Endothelial cell of umbilical vein (primary cell): ENCODE measurements around the gene STAT2. TPM values are rescaled to one million over a fixed set of nuclear protein-coding genes. Genes with fewer than 3 reads are reported as not detected.

Source experiments
- BruUV-seq: library from RNA; stranded (reverse); fragments of 400-500 nt; replicated peaks from 2 replicates; lab custom pipeline; 2021; lab: Mats Ljungman, UMichigan
- CTCF ChIA-PET: fragments of 300-600, 350-600 bp; sonication (Branson Sonifier 250); formaldehyde crosslinking; loops from one replicate; lab custom pipeline; 2021; ENCODE audit warnings: antibody characterized with exemption, inconsistent platforms; lab: Charles Lee
- POLR2A ChIA-PET: fragments of 300-600, 350-600 bp; sonication (Branson Sonifier 250); formaldehyde crosslinking; loops from one replicate; lab custom pipeline; 2021; ENCODE audit warnings: antibody characterized with exemption, inconsistent platforms; lab: Charles Lee
- DNase-seq: peaks from one replicate; pipeline ENCODE4 v3.0.0-alpha.2; 2011; ENCODE audit warnings: low read depth, low spot score
- FAIRE-seq: peaks from 2 replicates; lab custom pipeline; 2011; peaks lifted over from hg19 to GRCh38; lab: Jason Lieb, UNC
- H2AFZ ChIP-seq: 2 replicates; pipeline ENCODE4 v1.6.0; 2012; ENCODE audit warnings: low read depth, low read length, control low read depth, inconsistent platforms
- H3K27ac ChIP-seq: 2 replicates; pipeline ENCODE4 v1.5.1; 2011; ENCODE audit warnings: low read depth, mild to moderate bottlenecking, control low read depth, low read length, moderate library complexity; ENCODE audit not compliant: insufficient read depth
- H3K27me3 ChIP-seq, 2 experiments: 2 replicates each; pipeline versions ENCODE4 v1.6.0 to v1.6.1; 2011; ENCODE audit warnings: low read length in 2 of 2, mixed read lengths in 1 of 2; ENCODE audit not compliant: control insufficient read depth in 2 of 2, insufficient read depth in 2 of 2
- H3K36me3 ChIP-seq, 2 experiments: 2 replicates in 1 of 2; 3 replicates in 1 of 2; pipeline ENCODE4 v1.5.1; 2011; ENCODE audit warnings: low read length in 2 of 2, mild to moderate bottlenecking in 1 of 2, moderate library complexity in 1 of 2; ENCODE audit not compliant: control insufficient read depth in 2 of 2, insufficient read depth in 2 of 2; ENCODE audit errors: extremely low read depth in 1 of 2
- H3K4me1 ChIP-seq: 3 replicates; pipeline ENCODE4 v1.5.1; 2011; ENCODE audit warnings: mild to moderate bottlenecking, low read length; ENCODE audit not compliant: control insufficient read depth, insufficient read depth; ENCODE audit errors: extremely low read depth
- H3K4me2 ChIP-seq: 2 replicates; pipeline ENCODE4 v1.6.1; 2011; ENCODE audit warnings: low read length, control low read depth, mixed read lengths; ENCODE audit not compliant: insufficient read depth
- H3K4me3 ChIP-seq, 3 experiments: fragments of 200-600 bp in 1 of 3; sonication (generic), shearing (Covaris generic) in 1 of 3; replicated peaks in 1 of 3; 2 replicates each; pipeline ENCODE4 v1.5.1; 2011 to 2016; ENCODE audit warnings: control low read depth in 3 of 3, low read length in 3 of 3, mild to moderate bottlenecking in 2 of 3, inconsistent platforms in 1 of 3, low read depth in 1 of 3, moderate library complexity in 1 of 3; ENCODE audit not compliant: insufficient read depth in 1 of 3
- H3K79me2 ChIP-seq: 2 replicates; pipeline ENCODE4 v1.6.0; 2012; ENCODE audit warnings: low read length, inconsistent platforms; ENCODE audit not compliant: control insufficient read depth, insufficient read depth
- H3K9ac ChIP-seq: replicated peaks from 2 replicates; pipeline ENCODE3; 2011; ENCODE audit warnings: low read length, control low read depth; ENCODE audit not compliant: insufficient read depth; ENCODE audit errors: extremely low read depth
- H3K9me1 ChIP-seq: replicated peaks from 3 replicates; pipeline ENCODE4 v1.6.0; 2011; ENCODE audit warnings: mild to moderate bottlenecking, low read length; ENCODE audit not compliant: control insufficient read depth, insufficient read depth; ENCODE audit errors: extremely low read depth
- H3K9me3 ChIP-seq: replicated peaks from 2 replicates; pipeline ENCODE4 v1.5.1; 2012; ENCODE audit warnings: low read length, inconsistent platforms; ENCODE audit not compliant: control insufficient read depth, insufficient read depth
- H4K20me1 ChIP-seq: replicated peaks from 2 replicates; pipeline ENCODE3; 2011; ENCODE audit warnings: mild to moderate bottlenecking, low read length; ENCODE audit not compliant: control insufficient read depth, insufficient read depth; ENCODE audit errors: extremely low read depth
- CTCF ChIP-seq, 2 donors: IDR thresholded peaks; 1 replicate in 1 of 2; 2 replicates in 1 of 2; pipeline ENCODE4 v1.5.1; 2011; ENCODE audit warnings: low read length in 2 of 2, mild to moderate bottlenecking in 2 of 2, moderate library complexity in 2 of 2, control low read depth in 1 of 2, inconsistent platforms in 1 of 2, low read depth in 1 of 2; ENCODE audit not compliant: insufficient read depth in 1 of 2; ENCODE audit errors: extremely low read depth in 1 of 2
- EZH2 ChIP-seq: IDR thresholded peaks from 2 replicates; pipeline ENCODE4 v1.6.1; 2012; ENCODE audit warnings: borderline replicate concordance, low read depth, mild to moderate bottlenecking, moderate library complexity, low read length, inconsistent platforms; ENCODE audit not compliant: severe bottlenecking
- FOS ChIP-seq: IDR thresholded peaks from 2 replicates; pipeline ENCODE4 v1.6.1; 2011; ENCODE audit warnings: mild to moderate bottlenecking, low read length, moderate library complexity, borderline replicate concordance; ENCODE audit not compliant: insufficient read depth
- GATA2 ChIP-seq: IDR thresholded peaks from 2 replicates; pipeline ENCODE4 v1.7.0; 2011; ENCODE audit warnings: low read depth, mild to moderate bottlenecking, moderate library complexity, mixed read lengths, low read length; ENCODE audit not compliant: insufficient read length, insufficient read depth
- JUN ChIP-seq: IDR thresholded peaks from 2 replicates; pipeline ENCODE4 v1.6.1; 2011; ENCODE audit warnings: borderline replicate concordance, low read depth; ENCODE audit not compliant: insufficient read length, insufficient read depth
- MAX ChIP-seq: IDR thresholded peaks from 2 replicates; pipeline ENCODE4 v1.6.1; 2011; ENCODE audit not compliant: insufficient read depth, insufficient read length
- MYC ChIP-seq: IDR thresholded peaks from one replicate; pipeline ENCODE4 v1.6.1; 2011; ENCODE audit warnings: mild to moderate bottlenecking, low read depth, low read length
- POLR2A ChIP-seq: IDR thresholded peaks from 2 replicates; pipeline ENCODE4 v1.6.1; 2012; ENCODE audit warnings: low read depth, mild to moderate bottlenecking, control low read depth, low read length
- POLR2AphosphoS5 ChIP-seq: IDR thresholded peaks from 2 replicates; pipeline ENCODE4 v1.6.1; 2012; ENCODE audit warnings: low read depth, mild to moderate bottlenecking, control low read depth, low read length, moderate library complexity; ENCODE audit not compliant: insufficient read depth
- dilution Hi-C: fragments of 300-500 bp; cut with MboI; formaldehyde crosslinking; loops from one replicate; pipeline ENCODE4 v1.15.0; 2019; ENCODE audit warnings: low sequenced_read_pairs; ENCODE audit not compliant: extremely low pct_ligation_motif_present
- intact Hi-C: fragments of 100-400 bp; cut with micrococcal nuclease; formaldehyde crosslinking; loops from one replicate; pipeline ENCODE4 v1.10.0; 2022
- polyA plus RNA-seq, 4 experiments: library from polyadenylated mRNA; depleted of rRNA in 3 of 4; stranded (reverse) in 3 of 4; unstranded in 1 of 4; fragments of >200 nt; gene quantifications; 2 replicates each; pipeline versions ENCODE4 v1.2.1 to v1.2.3, GENCODE V29; 2011 to 2012; ENCODE audit warnings: missing spikeins in 1 of 4
- total RNA-seq: library from RNA; stranded (reverse); gene quantifications from 2 replicates; pipeline ENCODE4 v1.2.3, GENCODE V29; 2021

STAT2 gene
- total and polyA plus RNA-seq, 2 donors (not counting 3 experiments of a cell fraction or from before 2014, with no cell fraction given): 62.8 to 66.5 TPM

- dilution Hi-C loops: no loop called here
- Histone ChIP-seq H3K4me3 (no peak overlapping the region), H3K27ac (no peak overlapping the region), H3K9me3 (no peaks in the 10 kb centered on the region), H3K9me1 (no peaks in the 10 kb centered on the region), H3K4me2 (no peak overlapping the region), H3K9ac (no peak overlapping the region), H3K36me3 (peaks cover 8 to 10% of the 10 kb centered on the region in 2 experiments), H2AFZ (no peak overlapping the region), H3K79me2 (no peaks in the 10 kb centered on the region), H3K4me1 (no peaks in the 10 kb centered on the region), H4K20me1 (no peaks in the 10 kb centered on the region), H3K27me3 (no peaks in the 10 kb centered on the region)
- POLR2A ChIA-PET: no interaction called here
- BruUV-seq: no TSS peak
- intact Hi-C loops: no loop called here
- CTCF ChIA-PET: interaction anchor here (0.9 kb wide), 1 partner anchor 14 kb away, joined by 4 read pairs; no protein-coding TSS in a partner anchor
- TF ChIP-seq CTCF (IDR thresholded peaks at IDR 0.05; ENCODE audit: extremely low read depth in 1 of 2, insufficient read depth in 1 of 2, low read depth in 1 of 2, low read length in 2 of 2) (no peak), POLR2AphosphoS5 (no peak), POLR2A (no peak), GATA2 (no peak), MYC (no peak), EZH2 (no peak), FOS (no peak), JUN (no peak), MAX (no peak)
- FAIRE-seq: no peak
- DNase-seq: no peak
Measured at GRCh38 chr12:56308714-56309113, 51.2 kb downstream of the STAT2 start.
